ENCODE results near the gene VPREB3. TPM values are rescaled to one million over a fixed set of nuclear protein-coding genes. Genes with fewer than 3 reads are reported as not detected.

Gene VPREB3
- total RNA-seq, 2 experiments from 2014 or later, result not detected

GRCh38 chr22:23769321-23769965 is 15.2 kb upstream of the VPREB3 start:
- H3K9me3 ChIP-seq (ENCODE audit: control insufficient read depth in 1 of 2, insufficient read depth in 1 of 2, low read length in 2 of 2), result no peaks in the 10 kb centered on the region
- H3K27ac Mint-ChIP-seq, result no peak overlapping the region
- peaks cover 58% of the 10 kb centered on the region for H3K4me1 ChIP-seq (ENCODE audit: insufficient read depth, low read length)
- peaks cover 25% of the 10 kb centered on the region for H3K4me1 Mint-ChIP-seq (ENCODE audit: low read depth)
- TF ChIP-seq, protein P1, sequence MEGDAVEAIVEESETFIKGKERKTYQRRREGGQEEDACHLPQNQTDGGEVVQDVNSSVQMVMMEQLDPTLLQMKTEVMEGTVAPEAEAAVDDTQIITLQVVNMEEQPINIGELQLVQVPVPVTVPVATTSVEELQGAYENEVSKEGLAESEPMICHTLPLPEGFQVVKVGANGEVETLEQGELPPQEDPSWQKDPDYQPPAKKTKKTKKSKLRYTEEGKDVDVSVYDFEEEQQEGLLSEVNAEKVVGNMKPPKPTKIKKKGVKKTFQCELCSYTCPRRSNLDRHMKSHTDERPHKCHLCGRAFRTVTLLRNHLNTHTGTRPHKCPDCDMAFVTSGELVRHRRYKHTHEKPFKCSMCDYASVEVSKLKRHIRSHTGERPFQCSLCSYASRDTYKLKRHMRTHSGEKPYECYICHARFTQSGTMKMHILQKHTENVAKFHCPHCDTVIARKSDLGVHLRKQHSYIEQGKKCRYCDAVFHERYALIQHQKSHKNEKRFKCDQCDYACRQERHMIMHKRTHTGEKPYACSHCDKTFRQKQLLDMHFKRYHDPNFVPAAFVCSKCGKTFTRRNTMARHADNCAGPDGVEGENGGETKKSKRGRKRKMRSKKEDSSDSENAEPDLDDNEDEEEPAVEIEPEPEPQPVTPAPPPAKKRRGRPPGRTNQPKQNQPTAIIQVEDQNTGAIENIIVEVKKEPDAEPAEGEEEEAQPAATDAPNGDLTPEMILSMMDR (IDR thresholded peaks at IDR 0.05), result no peak
- ATAC-seq (ENCODE audit: poor library complexity), result no peak
- DNase-seq, result peak in 1 of 14 experiments; percentile 11
- no peak overlapping the region for H3K27ac ChIP-seq (ENCODE audit: low read depth in 1 of 2, low read length in 2 of 2)
- CTCF ChIA-PET, result no interaction called here
- intact Hi-C loops (cut with DNase I, micrococcal nuclease), result loop anchor here (5.0 kb wide), 2 partner anchors 52 to 78 kb away; no protein-coding TSS in a partner anchor
- no peaks in the 10 kb centered on the region for H3K36me3 ChIP-seq (ENCODE audit: insufficient read depth, low read length)
- peak overlapping the region; percentile 48 for H3K4me3 Mint-ChIP-seq
- no peaks in the 10 kb centered on the region for H3K36me3 Mint-ChIP-seq (ENCODE audit: low read depth)
- no peaks in the 10 kb centered on the region for H3K9me3 Mint-ChIP-seq
- no peak overlapping the region for H3K4me3 ChIP-seq (ENCODE audit: low read length)
- H3K27me3 ChIP-seq (ENCODE audit: control insufficient read depth in 1 of 2, insufficient read depth in 2 of 2, low read length in 2 of 2), result no peaks in the 10 kb centered on the region
- POLR2A ChIA-PET, result interaction anchor here (0.9 kb wide), 1 partner anchor 88 kb away, joined by 3 read pairs; no protein-coding TSS in a partner anchor
- no peaks in the 10 kb centered on the region for H3K27me3 Mint-ChIP-seq

- ATAC-seq (ENCODE audit: poor library complexity) (peak; percentile 72), DNase-seq (peak; percentile 55 to 84 (median 70))
- Mint-ChIP-seq H3K4me3 (peak within 1 kb of the TSS; percentile 85), H3K27ac (peak within 1 kb of the TSS; percentile 51), H3K36me3 (ENCODE audit: low read depth) (no peaks in the 10 kb centered on the region), H3K27me3 (no peaks in the 10 kb centered on the region), H3K4me1 (ENCODE audit: low read depth) (peaks cover 29% of the 10 kb centered on the region), H3K9me3 (no peaks in the 10 kb centered on the region)
- Histone ChIP-seq H3K27ac (ENCODE audit: low read depth in 1 of 2, low read length in 2 of 2) (peak within 1 kb of the TSS in 1 of 2 donors; percentile 23), H3K27me3 (ENCODE audit: control insufficient read depth in 1 of 2, insufficient read depth in 2 of 2, low read length in 2 of 2) (no peaks in the 10 kb centered on the region), H3K4me3 (ENCODE audit: low read length) (peak within 1 kb of the TSS; percentile 85), H3K36me3 (ENCODE audit: insufficient read depth, low read length) (no peaks in the 10 kb centered on the region), H3K9me3 (ENCODE audit: control insufficient read depth in 1 of 2, insufficient read depth in 1 of 2, low read length in 2 of 2) (no peaks in the 10 kb centered on the region), H3K4me1 (ENCODE audit: insufficient read depth, low read length) (peaks cover 66% of the 10 kb centered on the region)
- POLR2A ChIA-PET, result interaction anchor here (0.6 to 1.8 kb wide), 6 partner anchors 17 to 146 kb away, joined by 3 to 10 read pairs (median 4); partner anchors contain the start of genes MIF, SLC2A11, SMARCB1 and ZNF70
- TF ChIP-seq, protein P1 (IDR thresholded peaks at IDR 0.05), result peak; percentile 62
- intact Hi-C loops (cut with DNase I, micrococcal nuclease), result loop anchor here (5.0 kb wide), 2 partner anchors 51 to 79 kb away; no protein-coding TSS in a partner anchor
- CTCF ChIA-PET, result interaction anchor here (0.8 to 1.5 kb wide), 2 partner anchors 17 to 82 kb away, joined by 3 read pairs; partner anchors contain the start of gene ZNF70
Measured at GRCh38 chr22:23767673-23768548, 13.7 kb upstream of the VPREB3 start, which contains the start of gene CHCHD10. Gene CHCHD10 (minus strand): TSS chr22:23767972. CDS start chr22:23767874, 98 bp downstream.

DNA sequence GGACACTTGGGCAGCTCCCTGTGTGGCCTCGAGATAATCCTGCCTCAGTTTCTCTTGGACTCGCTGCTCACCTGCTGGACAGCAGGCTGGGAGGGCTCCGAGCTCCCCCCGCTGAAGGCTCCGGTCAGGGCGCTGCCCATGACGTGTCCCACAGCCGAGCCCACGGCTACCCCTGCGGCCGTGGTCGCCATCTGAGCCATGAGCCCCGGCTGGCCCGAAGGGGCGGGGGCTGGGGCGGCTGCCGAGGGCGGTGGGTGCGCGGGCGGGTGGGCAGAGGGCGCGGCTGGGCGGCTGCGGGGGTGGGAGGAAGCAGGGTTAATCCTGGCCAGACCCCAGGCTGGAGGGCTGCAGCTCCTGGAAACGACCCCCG is 13.1 kb upstream of the VPREB3 start:
- CTCF ChIA-PET, result interaction anchor here (0.8 to 1.5 kb wide), 3 partner anchors 8 to 82 kb away, joined by 3 read pairs; partner anchors contain the start of gene ZNF70
- Histone ChIP-seq H3K27ac (ENCODE audit: low read depth in 1 of 2, low read length in 2 of 2) (peak overlapping the region in 1 of 2 donors; percentile 23), H3K9me3 (ENCODE audit: control insufficient read depth in 1 of 2, insufficient read depth in 1 of 2, low read length in 2 of 2) (no peaks in the 10 kb centered on the region), H3K4me1 (ENCODE audit: insufficient read depth, low read length) (peaks cover 68% of the 10 kb centered on the region), H3K36me3 (ENCODE audit: insufficient read depth, low read length) (no peaks in the 10 kb centered on the region), H3K4me3 (ENCODE audit: low read length) (peak overlapping the region; percentile 85), H3K27me3 (ENCODE audit: control insufficient read depth in 1 of 2, insufficient read depth in 2 of 2, low read length in 2 of 2) (no peaks in the 10 kb centered on the region)
- ATAC-seq (ENCODE audit: poor library complexity), result no peak
- intact Hi-C loops (cut with DNase I, micrococcal nuclease), result loop anchor here (5.0 kb wide), 2 partner anchors 50 to 80 kb away; no protein-coding TSS in a partner anchor
- TF ChIP-seq, protein P1 (IDR thresholded peaks at IDR 0.05), result no peak
- POLR2A ChIA-PET, result interaction anchor here (0.6 to 1.8 kb wide), 6 partner anchors 16 to 146 kb away, joined by 3 to 10 read pairs (median 6); partner anchors contain the start of genes MIF, SLC2A11, SMARCB1 and ZNF70
- Mint-ChIP-seq H3K4me3 (peak overlapping the region; percentile 82), H3K9me3 (no peaks in the 10 kb centered on the region), H3K27ac (peak overlapping the region; percentile 51), H3K27me3 (no peaks in the 10 kb centered on the region), H3K36me3 (ENCODE audit: low read depth) (no peaks in the 10 kb centered on the region), H3K4me1 (ENCODE audit: low read depth) (peaks cover 33% of the 10 kb centered on the region)
- no peak for DNase-seq
